Measurements from ENCODE around the gene PRDM7.
A peak's percentile ranks its signal among the peaks of the same experiment; 100 is the strongest.
"Not testable (repeated sequence)": the region's sequence is repeated elsewhere in the genome, so short reads cannot be mapped to it uniquely, and the experiment has no call there.

PRDM7 gene

DNA sequence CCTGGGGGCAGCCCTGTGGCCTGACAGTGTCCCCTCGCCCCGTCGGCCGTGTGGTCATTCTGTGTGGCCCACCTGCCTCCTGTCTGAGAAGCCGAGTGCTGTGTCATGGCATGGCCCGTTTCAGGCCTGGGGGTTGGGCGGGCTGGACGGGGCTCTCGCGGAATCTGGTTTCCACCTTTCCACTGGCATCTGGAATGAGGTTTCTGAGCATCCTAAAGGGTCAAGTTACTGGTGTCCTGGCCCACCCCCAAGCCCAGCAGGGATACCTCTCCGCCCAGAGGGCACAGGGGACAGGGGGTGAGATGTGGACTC, 65.7 kb downstream of the PRDM7 start:
- no peak for DNase-seq

DNA sequence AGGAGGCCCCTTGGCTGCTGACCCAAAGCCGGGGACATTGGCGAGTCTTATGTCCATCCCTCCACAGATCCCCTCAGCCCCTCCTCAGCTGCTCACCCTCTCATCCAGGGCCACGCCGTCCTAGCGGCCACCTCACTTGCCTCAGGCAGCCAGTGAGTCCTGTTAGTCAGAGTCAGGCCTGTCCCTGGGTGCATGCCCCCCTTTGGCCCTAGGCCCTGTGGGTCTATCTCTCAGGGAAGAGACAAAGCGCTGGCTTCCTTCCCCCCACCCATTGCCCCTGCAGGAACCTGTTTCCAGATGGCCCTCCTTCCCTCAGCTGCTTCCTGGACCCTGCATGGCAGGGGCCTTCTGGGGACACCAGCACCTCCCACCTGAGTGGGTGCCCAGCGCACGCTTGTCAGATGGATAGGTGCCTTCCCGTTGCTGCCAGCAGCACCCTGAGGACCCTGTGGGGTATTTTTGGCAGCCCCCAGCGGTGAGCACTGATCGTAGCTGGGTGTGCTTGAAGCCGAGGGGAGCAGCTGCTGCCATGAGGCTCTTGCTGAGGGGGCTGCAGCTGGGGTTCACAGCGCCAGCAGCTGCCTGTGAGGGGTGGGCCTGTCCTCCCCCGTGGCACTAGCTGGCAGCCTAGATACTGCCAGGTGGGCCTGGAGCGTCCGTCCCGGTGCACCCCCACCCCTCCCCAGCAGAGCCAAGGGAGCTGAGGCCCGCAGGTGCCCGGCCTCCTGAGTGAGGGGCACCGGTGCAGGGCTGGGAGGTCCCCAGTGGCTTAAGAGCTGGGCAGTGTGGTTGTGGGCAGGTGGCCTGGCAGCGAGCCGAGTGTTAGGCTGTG, 66.2 kb downstream of the PRDM7 start:
- no peak for DNase-seq

DNA sequence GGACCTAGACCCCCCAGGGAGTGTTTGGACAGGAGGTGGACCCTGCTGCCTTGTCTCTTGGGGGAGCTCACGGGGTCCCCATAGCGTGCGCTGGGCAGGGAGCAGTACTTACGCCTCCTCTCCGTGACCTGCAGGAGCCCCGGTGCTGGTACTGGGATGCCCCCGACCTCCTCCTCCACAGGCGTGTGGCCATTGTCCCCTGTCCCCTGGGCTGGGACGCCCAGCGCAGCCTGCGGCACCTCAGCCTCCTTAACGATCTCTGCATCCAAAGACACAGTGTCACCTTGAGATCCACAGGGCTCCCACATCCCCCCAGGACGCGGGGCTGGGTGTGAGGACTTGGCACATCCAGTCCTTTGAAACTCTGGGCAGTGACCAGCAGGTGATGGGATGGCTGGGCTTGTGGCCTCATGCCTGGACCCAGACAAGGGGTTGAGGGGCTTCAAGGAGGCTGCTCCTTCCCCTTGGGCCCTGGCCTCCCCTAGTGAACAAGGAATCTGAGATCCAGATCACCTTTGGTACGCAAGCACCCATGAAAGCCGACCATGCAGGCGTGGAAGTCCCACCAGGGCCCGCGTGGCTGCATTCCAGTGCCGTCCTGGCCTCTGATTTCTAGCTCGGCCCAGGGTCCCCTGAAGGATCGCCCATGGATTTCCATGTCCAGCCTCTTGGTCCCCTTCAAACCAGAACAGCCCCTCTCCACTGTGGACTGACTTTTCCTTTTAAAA, 67.8 kb downstream of the PRDM7 start:
- no peak for DNase-seq

DNA sequence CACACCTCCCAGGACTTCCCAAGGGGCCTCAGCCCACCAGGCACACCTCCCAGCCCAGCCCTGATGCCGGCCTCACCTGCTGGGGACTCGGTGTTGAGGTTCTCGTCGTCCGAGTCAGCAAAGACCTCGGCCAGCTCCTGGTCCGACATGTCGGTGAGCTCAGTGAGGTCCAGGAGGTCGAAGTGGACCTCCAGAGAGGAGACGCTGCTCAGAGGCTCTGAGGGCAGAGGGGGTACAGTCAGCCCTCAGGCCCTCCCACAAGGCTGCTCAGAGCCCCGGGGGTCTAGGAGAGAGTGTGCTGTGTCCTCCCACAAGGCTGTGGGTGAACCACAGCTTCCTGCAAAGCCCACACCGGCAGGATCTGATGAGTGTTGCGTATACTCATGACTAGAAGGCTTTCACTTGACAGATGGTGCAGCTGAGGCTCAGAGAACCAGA, 68.4 kb downstream of the PRDM7 start:
- peak; percentile 33 to 57 for DNase-seq

DNA sequence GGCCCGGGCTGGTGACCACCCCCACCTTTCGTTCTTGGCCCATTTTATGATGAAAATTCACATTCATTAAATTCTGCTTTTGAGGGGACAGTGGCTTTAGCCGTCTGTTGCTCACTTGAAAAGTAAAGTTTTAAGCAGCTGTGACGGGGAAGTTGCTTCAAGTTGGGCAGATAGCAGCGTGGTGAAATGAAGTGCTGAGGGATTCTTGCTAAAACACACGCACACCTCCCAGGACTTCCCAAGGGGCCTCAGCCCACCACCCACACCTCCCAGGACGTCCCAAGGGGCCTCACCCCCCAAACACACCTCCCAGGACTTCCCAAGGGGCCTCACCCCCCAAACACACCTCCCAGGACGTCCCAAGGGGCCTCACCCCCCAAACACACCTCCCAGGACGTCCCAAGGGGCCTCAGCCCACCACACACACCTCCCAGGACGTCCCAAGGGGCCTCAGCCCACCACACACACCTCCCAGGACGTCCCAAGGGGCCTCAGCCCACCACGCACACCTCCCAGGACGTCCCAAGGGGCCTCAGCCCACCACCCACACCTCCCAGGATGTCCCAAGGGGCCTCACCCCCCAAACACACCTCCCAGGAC, 69.4 kb downstream of the PRDM7 start:
- not testable (repeated sequence) for DNase-seq

DNA sequence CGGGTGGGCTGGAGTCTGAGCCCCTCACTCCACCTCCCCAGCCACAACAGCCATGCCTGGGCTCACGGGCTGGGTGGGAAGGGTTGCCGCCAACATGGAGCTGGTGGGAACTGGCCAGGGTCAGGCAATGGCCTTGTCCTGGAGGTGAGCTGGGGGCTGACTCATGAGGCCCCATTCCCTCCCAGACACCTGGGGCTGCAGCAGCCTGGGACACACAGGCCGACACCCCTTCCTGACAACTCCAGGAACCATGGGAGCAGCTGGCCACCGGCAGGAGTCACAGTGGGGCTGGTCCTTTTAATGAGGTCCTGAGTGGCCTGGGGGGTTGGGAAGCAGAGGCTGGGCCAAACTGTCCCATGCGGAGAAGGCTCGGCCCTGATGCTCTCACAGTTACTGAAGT, 70.1 kb downstream of the PRDM7 start:
- no peak for DNase-seq
